ENCODE data around the gene TPM1. TPM values are rescaled to one million over a fixed set of nuclear protein-coding genes. Genes with fewer than 3 reads are reported as not detected.

Gene TPM1
- total and polyA plus RNA-seq, 4 donors = 118 to 469 (median 192) TPM

DNA sequence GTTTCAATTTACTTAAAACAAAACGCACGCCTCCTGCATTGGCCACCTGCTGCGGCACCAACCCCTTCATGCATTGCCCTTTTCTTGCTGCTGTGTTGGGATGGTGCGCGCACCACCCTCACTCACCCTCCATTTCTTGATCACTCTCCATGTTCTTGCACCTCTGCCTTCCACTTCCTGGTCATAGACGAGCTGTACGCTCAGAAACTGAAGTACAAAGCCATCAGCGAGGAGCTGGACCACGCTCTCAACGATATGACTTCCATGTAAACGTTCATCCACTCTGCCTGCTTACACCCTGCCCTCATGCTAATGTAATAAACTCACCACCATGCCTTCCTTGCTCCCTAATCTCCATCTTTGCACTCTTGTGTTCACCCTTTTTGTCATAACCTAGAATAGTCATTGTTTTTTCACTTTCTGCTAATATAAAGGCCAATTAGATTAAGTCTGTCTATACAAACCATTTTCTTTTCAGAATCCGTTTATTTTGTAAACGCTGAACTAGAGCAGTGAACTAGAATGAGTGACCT is 21.4 kb downstream of the TPM1 start:
- Histone ChIP-seq H3K36me3 (ENCODE audit: control insufficient read depth in 4 of 4, insufficient read depth in 4 of 4, low read length in 4 of 4) (peaks cover 41 to 76% (median 52%) of the 10 kb centered on the region in 4 donors), H3K27me3 (ENCODE audit: control insufficient read depth in 3 of 3, insufficient read depth in 3 of 3, low read length in 2 of 3) (no peaks in the 10 kb centered on the region), H3K27ac (ENCODE audit: low read depth in 1 of 2, low read length in 1 of 2) (no peak overlapping the region), H3K4me1 (ENCODE audit: control insufficient read depth in 5 of 5, insufficient read depth in 5 of 5, low read length in 5 of 5) (peaks cover 0 to 29% (median 9%) of the 10 kb centered on the region in 5 donors), H3K9ac (ENCODE audit: insufficient read depth in 1 of 2, low read length in 2 of 2) (no peak overlapping the region), H3K4me3 (no peak overlapping the region), H3K9me3 (ENCODE audit: control insufficient read depth in 4 of 4, insufficient read depth in 3 of 4, low read length in 3 of 4) (no peaks in the 10 kb centered on the region)
- 89 to 91% methylated on average over 13 of the region's 13 CpGs for WGBS, 2 donors
- no peak for TF ChIP-seq CTCF (IDR thresholded peaks at IDR 0.05; ENCODE audit: control extremely low read depth, extremely low read depth)
- ATAC-seq (ENCODE audit: insufficient read depth, low FRiP score) (no peak), DNase-seq (no peak)

DNA sequence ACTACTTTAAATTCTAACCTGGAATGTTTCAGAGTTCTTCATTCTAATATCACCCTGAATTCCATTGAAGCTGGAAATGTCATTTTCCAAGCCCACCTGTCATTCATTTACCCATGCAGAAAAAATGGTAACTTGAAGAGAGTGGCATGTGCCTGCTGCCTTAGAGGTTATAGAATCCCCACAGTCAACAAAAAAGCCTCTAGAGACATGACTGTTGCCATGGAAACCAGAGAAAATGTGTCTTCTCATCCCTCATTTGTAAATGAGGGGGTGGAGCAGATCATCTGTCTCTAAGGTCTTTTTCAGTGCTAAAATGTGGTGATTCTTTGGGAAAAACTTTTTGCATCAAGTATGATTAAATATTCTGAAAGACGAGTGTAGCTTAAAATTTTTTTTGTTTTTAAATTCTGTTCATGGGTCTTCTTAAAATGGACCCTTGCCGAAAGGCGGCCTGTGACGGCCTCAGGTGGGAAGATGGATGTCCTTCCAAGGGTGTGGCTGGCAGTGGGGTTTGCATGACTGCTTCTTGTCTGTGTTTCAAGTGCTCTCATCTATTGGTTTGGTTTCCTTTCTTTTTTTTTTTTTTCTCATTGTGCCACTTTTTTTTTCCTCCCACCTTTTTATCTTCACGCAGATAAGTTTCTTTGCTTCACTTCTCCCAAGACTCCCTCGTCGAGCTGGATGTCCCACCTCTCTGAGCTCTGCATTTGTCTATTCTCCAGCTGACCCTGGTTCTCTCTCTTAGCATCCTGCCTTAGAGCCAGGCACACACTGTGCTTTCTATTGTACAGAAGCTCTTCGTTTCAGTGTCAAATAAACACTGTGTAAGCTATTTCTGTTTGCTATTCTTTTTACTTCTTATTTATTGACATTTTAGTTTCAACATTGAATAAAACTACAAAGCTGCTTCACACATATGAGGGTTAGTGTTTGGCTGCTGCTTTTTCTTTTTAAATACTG is 23.0 kb downstream of the TPM1 start:
- peaks cover 0 to 13% (median 5%) of the 10 kb centered on the region in 5 donors for H3K4me1 ChIP-seq (ENCODE audit: control insufficient read depth in 5 of 5, insufficient read depth in 5 of 5, low read length in 5 of 5)
- 84 to 91% methylated on average over 8 of the region's 8 CpGs for WGBS, 2 donors
- TF ChIP-seq CTCF (IDR thresholded peaks at IDR 0.05; ENCODE audit: control extremely low read depth, extremely low read depth) = no peak
- H3K9me3 ChIP-seq (ENCODE audit: control insufficient read depth in 4 of 4, insufficient read depth in 3 of 4, low read length in 3 of 4) = no peaks in the 10 kb centered on the region
- ATAC-seq (ENCODE audit: insufficient read depth, low FRiP score) (no peak), DNase-seq (no peak)
- no peak overlapping the region for H3K4me3 ChIP-seq
- no peaks in the 10 kb centered on the region for H3K27me3 ChIP-seq (ENCODE audit: control insufficient read depth in 3 of 3, insufficient read depth in 3 of 3, low read length in 2 of 3)
- H3K9ac ChIP-seq (ENCODE audit: insufficient read depth in 1 of 2, low read length in 2 of 2) = no peak overlapping the region
- H3K27ac ChIP-seq (ENCODE audit: low read depth in 1 of 2, low read length in 1 of 2) = no peak overlapping the region
- peaks cover 34 to 69% (median 42%) of the 10 kb centered on the region in 4 donors for H3K36me3 ChIP-seq (ENCODE audit: control insufficient read depth in 4 of 4, insufficient read depth in 4 of 4, low read length in 4 of 4)

GRCh38 chr15:63066272-63066671 is 23.7 kb downstream of the TPM1 start:
- Histone ChIP-seq H3K9me3 (ENCODE audit: control insufficient read depth in 4 of 4, insufficient read depth in 3 of 4, low read length in 3 of 4) (no peaks in the 10 kb centered on the region), H3K4me1 (ENCODE audit: control insufficient read depth in 5 of 5, insufficient read depth in 5 of 5, low read length in 5 of 5) (peaks cover 0 to 6% (median 3%) of the 10 kb centered on the region in 5 donors), H3K36me3 (ENCODE audit: control insufficient read depth in 4 of 4, insufficient read depth in 4 of 4, low read length in 4 of 4) (peaks cover 27 to 69% (median 37%) of the 10 kb centered on the region in 4 donors), H3K27me3 (ENCODE audit: control insufficient read depth in 3 of 3, insufficient read depth in 3 of 3, low read length in 2 of 3) (no peaks in the 10 kb centered on the region), H3K27ac (ENCODE audit: low read depth in 1 of 2, low read length in 1 of 2) (no peak overlapping the region), H3K4me3 (no peak overlapping the region), H3K9ac (ENCODE audit: insufficient read depth in 1 of 2, low read length in 2 of 2) (no peak overlapping the region)
- ATAC-seq (ENCODE audit: insufficient read depth, low FRiP score) = no peak
- TF ChIP-seq CTCF (IDR thresholded peaks at IDR 0.05; ENCODE audit: control extremely low read depth, extremely low read depth) = no peak
- DNase-seq = no peak
- WGBS, 2 donors = 80 to 97% methylated on average over 3 of the region's 3 CpGs

Measured in lung (tissue), 12 donors.